NCI-H1048 (cell line): Measurements from ENCODE around the gene RPRM.
A peak's percentile ranks its signal among the peaks of the same experiment; 100 is the strongest.
"Not testable (repeated sequence)": the region's sequence is repeated elsewhere in the genome, so short reads cannot be mapped to it uniquely, and the experiment has no call there.

Experiments
- DNase-seq: peaks from one replicate; lab custom pipeline; 2025; lab: John Stamatoyannopoulos, UW

RPRM gene

GRCh38 chr2:153478289-153479261 is at the start of gene RPRM:
Gene RPRM (minus strand): TSS chr2:153478762. CDS start chr2:153478565, 197 bp downstream.
- peak; percentile 12 for DNase-seq

GRCh38 chr2:153519257-153519875 is 40.8 kb upstream of the RPRM start:
- DNase-seq = peak; percentile 14

GRCh38 chr2:153512331-153512730 is 33.8 kb upstream of the RPRM start:
- no peak for DNase-seq

- DNase-seq = no peak
Observed at GRCh38 chr2:153510996-153511395, 32.4 kb upstream of the RPRM start.

GRCh38 chr2:153509133-153509532 is 30.6 kb upstream of the RPRM start:
- DNase-seq = no peak

DNA sequence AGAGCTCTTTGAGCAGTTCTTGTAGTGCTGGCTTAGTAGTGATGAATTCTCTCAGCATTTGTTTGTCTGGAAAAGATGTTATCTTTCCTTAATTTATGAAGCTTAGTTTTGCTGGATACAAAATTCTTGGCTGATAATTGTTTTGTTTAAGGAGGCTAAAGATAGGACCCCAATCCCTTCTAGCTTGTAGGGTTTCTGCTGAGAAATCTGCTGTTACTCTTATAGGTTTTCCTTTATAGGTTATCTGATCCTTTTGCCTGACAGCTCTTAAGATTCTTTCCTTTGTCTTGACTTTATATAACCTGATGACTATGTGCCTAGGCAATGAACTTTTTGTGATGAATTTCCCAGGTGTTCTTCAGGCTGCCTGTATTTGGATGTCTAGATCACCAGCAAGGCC is 27.9 kb upstream of the RPRM start:
- not testable (repeated sequence) for DNase-seq

GRCh38 chr2:153499439-153499838 is 20.9 kb upstream of the RPRM start:
- DNase-seq = no peak

DNA sequence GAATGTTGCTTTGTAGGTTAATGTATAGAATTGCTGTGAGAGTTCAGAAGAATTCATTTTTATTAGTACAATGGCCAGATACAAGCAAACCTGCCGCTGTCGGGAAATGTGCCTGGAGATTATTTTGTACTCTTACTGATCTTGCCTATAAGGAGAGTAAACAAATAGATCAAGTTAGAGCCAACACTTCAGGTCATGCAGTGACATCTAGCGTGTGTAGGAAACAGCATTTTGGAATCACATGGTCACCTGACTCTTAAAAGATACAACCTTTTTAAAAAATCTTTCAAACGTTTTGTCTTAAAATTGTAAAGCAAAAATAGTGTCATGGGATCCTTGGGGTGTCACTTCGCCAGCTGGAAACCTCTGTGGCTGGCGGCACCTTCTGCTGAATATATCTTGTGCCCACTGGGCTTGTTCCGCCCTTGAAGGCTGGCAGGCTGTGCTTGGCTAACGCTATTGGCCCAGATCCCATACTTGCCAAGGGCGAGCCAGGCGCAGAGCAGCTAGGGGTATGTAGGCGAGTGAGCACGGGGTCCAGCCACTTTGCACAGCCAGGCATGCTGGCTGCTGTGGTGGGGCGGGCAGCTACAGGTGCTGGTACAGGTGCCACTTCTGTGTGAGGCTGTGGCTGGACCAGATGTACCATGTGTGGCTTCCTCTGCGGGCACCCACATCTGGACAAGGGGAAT is 19.5 kb upstream of the RPRM start:
- no peak for DNase-seq

DNA sequence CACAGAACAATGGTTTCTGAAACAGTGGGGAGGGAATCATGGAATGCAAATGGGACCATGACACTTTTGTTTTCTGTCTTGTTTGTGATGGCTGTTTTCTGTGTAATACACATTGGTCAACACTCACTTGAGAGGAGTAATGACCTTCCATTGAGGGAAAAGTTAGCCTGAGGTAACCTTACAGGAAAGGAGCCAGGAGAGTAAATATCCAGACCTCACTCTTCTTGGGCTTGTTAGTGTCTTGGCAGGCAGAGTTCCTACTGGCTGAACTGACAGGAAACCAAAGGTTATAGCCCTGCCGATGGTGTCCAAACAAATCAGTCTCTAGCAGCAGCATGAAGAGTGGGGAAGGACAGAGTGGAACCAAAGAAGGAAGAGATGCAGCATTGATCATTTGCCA is 17.2 kb upstream of the RPRM start:
- DNase-seq = no peak

- no peak for DNase-seq
Observed at GRCh38 chr2:153488072-153488471, 9.5 kb upstream of the RPRM start.

GRCh38 chr2:153487448-153487847 is 8.9 kb upstream of the RPRM start:
- DNase-seq = no peak

DNA sequence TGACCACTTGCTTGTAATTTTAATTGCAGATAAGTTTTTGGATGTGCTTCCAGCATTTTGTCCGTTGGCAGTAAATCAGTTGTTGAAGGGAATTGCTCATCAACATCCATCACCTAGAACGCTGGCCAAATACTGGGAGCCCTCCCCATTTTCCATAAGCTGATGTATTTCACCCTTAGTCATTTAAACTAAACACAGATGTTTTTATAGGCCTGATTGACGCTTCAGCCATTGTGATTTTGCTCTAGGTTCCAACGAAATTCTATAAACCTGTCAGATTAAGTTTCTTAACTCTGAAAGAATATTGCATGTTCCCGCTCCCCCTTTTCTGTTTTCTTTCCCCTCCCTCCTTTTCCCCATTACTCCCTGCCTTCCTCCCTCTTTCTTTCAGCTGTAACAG is 1.0 kb upstream of the RPRM start:
- DNase-seq = no peak

GRCh38 chr2:153477636-153478288 is 800 bp downstream of the RPRM start:
- DNase-seq = no peak

DNA sequence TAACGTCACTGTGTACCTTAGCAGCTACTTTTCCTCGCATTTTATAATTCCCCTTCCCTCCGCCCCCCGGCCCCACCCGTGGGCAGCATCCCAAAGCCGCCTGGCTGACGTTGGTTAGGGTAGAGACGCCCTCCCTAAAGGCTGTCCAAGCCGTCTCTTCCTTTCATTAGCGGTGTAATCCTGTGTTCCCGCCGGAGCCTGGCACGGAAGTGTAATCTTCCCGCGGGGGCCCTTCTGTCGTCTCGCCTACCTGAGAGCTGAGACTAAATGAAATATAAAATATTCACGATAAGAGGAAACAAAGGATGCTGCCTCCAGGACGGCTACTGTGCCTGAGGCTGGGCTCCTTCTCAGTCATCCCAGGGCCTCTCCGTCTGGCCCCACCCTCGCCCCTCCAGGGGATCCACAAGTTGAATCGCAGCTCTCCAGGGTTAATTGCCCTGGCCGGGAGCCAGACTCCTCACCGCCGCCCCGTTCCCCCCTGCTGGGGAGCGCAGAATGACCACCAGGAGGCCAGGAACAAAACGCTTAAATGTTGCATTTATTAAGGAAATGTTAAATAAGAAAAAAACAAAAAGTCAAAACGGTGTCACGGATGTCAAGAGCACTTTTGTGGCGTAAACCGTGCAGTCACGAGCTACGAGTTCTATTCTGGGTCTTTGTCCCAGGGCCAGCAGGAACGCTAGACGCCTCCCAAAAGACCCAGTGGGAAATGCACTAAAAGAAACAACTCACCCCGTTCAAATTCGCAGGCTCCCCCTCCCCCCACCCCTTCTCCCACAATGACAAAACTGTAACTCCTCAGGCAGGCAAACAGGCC is 1.5 kb downstream of the RPRM start:
- DNase-seq = no peak

DNA sequence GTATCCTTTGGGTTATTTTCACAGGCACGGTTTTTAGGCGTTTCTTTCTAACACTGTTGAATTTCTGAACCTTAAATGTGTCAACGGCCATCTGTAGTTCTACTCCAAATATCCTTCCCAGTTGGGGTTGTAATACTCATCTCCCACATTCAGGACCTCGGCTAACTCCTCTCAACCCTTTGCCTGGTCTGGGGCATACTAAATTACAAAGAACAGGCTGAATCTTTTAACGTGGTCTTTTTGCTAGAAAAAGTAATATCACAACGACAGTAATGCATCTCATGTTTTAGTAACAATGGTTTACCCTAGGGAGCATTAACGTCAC is 2.1 kb downstream of the RPRM start:
- DNase-seq = no peak

DNA sequence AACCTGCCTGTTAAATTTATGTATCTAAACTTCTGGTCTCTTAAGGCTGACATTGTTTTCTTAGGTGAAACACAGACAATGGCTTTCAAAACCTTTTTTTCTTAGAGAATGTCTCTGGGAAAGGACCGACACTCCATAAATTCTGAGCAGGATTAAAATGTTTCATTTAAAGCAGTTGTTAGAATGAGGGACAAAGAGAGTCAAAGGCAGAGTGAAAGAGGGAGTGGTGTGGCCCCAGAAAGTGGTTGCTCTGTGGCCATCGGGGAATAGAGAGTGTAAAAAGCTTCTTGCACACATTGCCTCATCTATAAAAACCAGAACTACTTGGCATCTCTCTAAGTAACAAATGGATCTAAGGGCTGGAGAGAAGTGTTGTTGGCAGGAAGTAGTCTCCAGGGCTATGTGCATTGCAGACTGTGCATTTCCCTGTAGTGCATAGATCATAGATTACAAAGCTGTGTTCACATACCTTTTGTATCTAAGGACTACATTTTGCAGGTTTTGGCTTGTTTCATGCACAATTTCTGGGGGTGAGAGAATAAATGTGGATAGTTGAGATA is 3.6 kb downstream of the RPRM start:
- DNase-seq = no peak

DNA sequence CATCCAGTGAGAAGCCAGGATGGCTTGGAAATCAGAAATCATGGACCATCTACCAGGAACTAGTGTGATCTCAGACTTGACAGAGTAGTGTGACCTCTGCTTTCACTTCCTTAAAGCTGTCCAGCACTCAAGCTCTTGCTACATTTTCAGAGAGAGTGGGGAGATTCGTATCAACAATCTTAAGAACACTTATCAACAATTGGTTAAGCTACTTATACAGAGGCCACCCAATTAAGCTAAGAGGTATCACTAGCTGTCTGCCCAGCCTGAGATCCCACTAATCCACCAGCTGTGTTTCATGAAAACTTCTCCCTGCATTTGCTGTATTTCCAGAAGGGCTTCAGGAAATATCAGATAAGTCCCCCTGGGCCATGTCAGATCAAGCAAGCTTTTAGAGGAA is 4.2 kb downstream of the RPRM start:
- DNase-seq = no peak

DNA sequence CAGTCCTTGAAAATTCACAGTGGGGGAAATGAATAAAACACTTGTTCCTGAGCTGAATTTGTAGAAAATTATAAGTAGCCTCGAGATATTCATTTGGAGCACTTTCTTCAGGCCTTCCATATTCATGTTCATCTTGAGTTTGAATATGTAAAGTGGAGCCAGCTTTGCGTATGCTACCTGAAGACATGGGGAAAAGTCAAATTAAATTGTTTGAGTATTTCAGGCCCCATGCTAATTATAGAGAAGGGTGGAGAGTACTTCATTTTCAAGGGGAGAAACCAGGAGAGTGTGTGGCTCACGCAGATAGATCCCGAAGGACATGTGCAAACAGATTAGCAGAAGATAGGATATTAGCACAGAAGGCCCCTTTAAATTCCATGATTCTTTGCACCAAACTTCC is 7.7 kb downstream of the RPRM start:
- no peak for DNase-seq

- no peak for DNase-seq
Observed at GRCh38 chr2:153464395-153464794, 14.2 kb downstream of the RPRM start.

DNA sequence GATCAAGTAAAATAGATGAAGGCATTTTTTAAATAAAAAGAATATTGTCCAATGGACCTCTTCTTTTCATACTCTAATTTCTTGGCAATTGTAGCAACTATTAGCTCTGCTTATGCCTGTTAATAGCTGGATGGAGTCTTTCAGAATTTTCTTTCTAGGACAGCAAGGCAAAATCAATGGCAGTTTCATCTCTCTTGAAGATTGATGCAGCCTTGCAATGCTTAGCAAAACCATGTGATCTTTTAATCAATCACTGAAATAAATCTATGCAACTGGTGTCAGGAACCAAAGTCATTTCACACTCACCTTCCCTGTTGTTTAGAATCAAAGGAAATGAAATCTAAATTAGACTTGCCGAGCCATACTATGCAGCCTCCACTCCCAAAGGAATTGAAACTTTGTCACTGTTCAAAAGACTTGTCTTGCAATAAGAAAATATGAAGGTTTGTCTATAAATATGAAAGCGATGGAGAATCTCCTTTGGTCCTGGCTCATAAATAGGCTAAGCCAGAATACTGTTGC is 16.2 kb downstream of the RPRM start:
- DNase-seq = no peak

DNA sequence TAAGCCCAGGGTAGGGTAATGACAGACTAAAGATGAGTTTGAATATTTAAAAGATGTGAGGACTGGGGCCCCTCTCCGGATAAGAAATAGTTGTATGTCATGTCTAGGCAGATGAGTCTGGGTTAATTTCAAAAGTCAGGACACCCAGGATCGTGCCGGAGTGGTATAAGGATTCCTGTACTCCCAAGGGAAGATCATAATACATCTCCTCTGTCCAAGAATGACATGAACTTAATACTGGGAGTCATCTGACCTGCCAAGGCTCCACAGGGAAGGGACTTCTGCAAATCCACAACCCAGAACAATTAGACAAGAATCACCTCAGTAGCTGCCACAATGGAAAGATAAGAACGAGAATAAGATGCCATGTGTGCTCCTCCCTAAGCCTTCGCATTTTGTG is 17.1 kb downstream of the RPRM start:
- no peak for DNase-seq
